Measurements from ENCODE around the gene DUSP23. TPM values are rescaled to one million over a fixed set of nuclear protein-coding genes. Genes with fewer than 3 reads are reported as not detected.

DUSP23 gene
- total RNA-seq, 1 donor = 15.9 TPM

DNA sequence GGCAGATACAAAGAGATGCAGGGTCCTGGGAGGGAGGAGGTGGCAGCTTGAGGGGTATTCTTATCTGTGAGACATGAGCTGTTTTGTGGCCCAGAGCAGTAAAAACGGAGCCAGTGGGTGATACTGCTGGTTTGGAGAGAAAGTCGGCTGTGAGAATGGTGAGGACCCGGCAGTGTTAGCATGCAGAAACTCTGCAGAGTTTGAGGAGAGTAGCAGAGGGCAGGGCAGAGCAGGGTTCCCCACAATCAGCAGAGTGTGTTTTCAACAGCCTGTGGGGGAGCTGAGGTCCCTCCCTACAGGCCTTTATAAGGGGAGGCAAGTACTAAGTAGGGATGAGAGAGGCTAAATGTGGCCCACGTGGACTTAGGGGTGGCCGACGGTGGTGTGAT, 46.3 kb downstream of the DUSP23 start:
- DNase-seq (ENCODE audit: insufficient read length, low spot score, missing footprints) = no peak
- Histone ChIP-seq H4K20me1 (ENCODE audit: insufficient read depth, low read length) (no peaks in the 10 kb centered on the region), H3K9me3 (ENCODE audit: low read depth, low read length) (no peaks in the 10 kb centered on the region), H3K27me3 (ENCODE audit: insufficient read depth, low read length) (peaks cover 17% of the 10 kb centered on the region), H2AFZ (ENCODE audit: low read length) (no peak overlapping the region), H3K36me3 (ENCODE audit: insufficient read depth, low read length) (no peaks in the 10 kb centered on the region), H3K4me2 (ENCODE audit: insufficient read depth, low read length) (no peak overlapping the region), H3K79me2 (ENCODE audit: insufficient read depth, low read length) (no peaks in the 10 kb centered on the region), H3K27ac (ENCODE audit: low read depth, low read length) (no peak overlapping the region), H3K4me1 (ENCODE audit: insufficient read depth, low read length) (peaks cover 6% of the 10 kb centered on the region), H3K4me3 (ENCODE audit: insufficient read depth, low read length) (no peak overlapping the region)
- TF ChIP-seq CTCF (IDR thresholded peaks at IDR 0.05; ENCODE audit: extremely low read depth, low read depth, low read length) = no peak

GRCh38 chr1:159827549-159827948, 46.8 kb downstream of the DUSP23 start:
- no peak overlapping the region for H2AFZ ChIP-seq (ENCODE audit: low read length)
- H3K4me2 ChIP-seq (ENCODE audit: insufficient read depth, low read length) = no peak overlapping the region
- peaks cover 14% of the 10 kb centered on the region for H3K27me3 ChIP-seq (ENCODE audit: insufficient read depth, low read length)
- no peak for DNase-seq (ENCODE audit: insufficient read length, low spot score, missing footprints)
- no peaks in the 10 kb centered on the region for H3K9me3 ChIP-seq (ENCODE audit: low read depth, low read length)
- H3K4me1 ChIP-seq (ENCODE audit: insufficient read depth, low read length) = peaks cover 6% of the 10 kb centered on the region
- H3K27ac ChIP-seq (ENCODE audit: low read depth, low read length) = no peak overlapping the region
- TF ChIP-seq CTCF (IDR thresholded peaks at IDR 0.05; ENCODE audit: extremely low read depth, low read depth, low read length) = no peak
- H3K79me2 ChIP-seq (ENCODE audit: insufficient read depth, low read length) = no peaks in the 10 kb centered on the region
- no peak overlapping the region for H3K4me3 ChIP-seq (ENCODE audit: insufficient read depth, low read length)
- no peaks in the 10 kb centered on the region for H3K36me3 ChIP-seq (ENCODE audit: insufficient read depth, low read length)
- no peaks in the 10 kb centered on the region for H4K20me1 ChIP-seq (ENCODE audit: insufficient read depth, low read length)

DNA sequence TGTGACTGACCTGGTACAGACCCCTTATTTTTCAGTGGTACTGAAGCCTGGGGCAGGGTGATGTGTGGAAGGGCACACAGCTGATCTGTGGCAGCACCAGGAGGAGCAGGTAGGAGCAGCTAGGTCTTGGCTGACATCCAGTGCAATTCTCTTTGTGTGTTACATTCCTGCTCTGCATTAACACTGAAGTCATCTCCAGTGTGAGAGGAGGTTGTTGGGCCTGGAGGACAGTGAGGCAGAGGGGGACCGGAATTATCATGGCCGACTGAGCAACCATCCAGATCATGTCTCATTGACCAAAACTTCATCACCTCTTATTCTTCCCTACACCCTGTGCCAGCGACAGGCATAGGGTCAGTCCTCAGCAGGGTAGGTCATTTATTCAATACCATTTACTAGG, 47.4 kb downstream of the DUSP23 start:
- H3K4me1 ChIP-seq (ENCODE audit: insufficient read depth, low read length) = peaks cover 6% of the 10 kb centered on the region
- no peak overlapping the region for H3K4me2 ChIP-seq (ENCODE audit: insufficient read depth, low read length)
- TF ChIP-seq CTCF (IDR thresholded peaks at IDR 0.05; ENCODE audit: extremely low read depth, low read depth, low read length) = no peak
- no peaks in the 10 kb centered on the region for H3K9me3 ChIP-seq (ENCODE audit: low read depth, low read length)
- H3K36me3 ChIP-seq (ENCODE audit: insufficient read depth, low read length) = no peaks in the 10 kb centered on the region
- no peak overlapping the region for H3K4me3 ChIP-seq (ENCODE audit: insufficient read depth, low read length)
- no peaks in the 10 kb centered on the region for H3K79me2 ChIP-seq (ENCODE audit: insufficient read depth, low read length)
- H2AFZ ChIP-seq (ENCODE audit: low read length) = no peak overlapping the region
- no peak for DNase-seq (ENCODE audit: insufficient read length, low spot score, missing footprints)
- no peaks in the 10 kb centered on the region for H4K20me1 ChIP-seq (ENCODE audit: insufficient read depth, low read length)
- H3K27ac ChIP-seq (ENCODE audit: low read depth, low read length) = no peak overlapping the region
- peaks cover 8% of the 10 kb centered on the region for H3K27me3 ChIP-seq (ENCODE audit: insufficient read depth, low read length)

DNA sequence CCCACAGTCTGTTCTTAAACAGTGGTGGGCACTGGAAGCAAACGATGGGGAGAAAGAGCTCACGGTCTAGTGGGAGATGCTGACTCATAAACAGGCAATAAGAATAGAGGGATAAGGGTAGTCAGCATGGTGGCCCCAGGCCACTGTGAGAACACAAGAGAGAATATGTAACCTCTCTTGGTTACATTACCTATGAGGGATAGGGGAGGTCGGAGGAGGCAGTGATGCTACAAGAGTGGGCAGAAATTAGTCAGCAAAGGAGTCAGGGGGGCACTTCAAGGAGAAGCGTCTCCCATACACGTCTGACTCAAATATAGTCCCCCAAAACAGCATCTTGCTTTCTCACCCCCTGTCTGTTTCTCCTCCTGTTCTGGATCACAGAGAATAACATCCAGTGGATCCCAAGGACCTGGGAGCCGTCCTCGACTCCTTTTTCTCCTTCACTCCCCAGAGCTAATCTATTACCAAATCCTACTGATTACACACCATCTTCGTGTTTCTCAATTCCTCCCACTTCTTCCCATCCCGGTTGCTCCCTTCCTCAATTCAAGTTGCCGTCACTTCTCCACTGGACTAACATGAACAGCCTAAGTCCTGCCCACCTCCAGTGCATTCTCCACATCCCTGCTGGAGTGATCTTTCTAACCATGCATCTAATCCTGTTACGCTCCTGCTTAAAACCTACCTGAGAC, 48.0 kb downstream of the DUSP23 start:
- Histone ChIP-seq H3K4me3 (ENCODE audit: insufficient read depth, low read length) (no peak overlapping the region), H3K27ac (ENCODE audit: low read depth, low read length) (no peak overlapping the region), H4K20me1 (ENCODE audit: insufficient read depth, low read length) (no peaks in the 10 kb centered on the region), H3K4me1 (ENCODE audit: insufficient read depth, low read length) (peaks cover 6% of the 10 kb centered on the region), H2AFZ (ENCODE audit: low read length) (no peak overlapping the region), H3K36me3 (ENCODE audit: insufficient read depth, low read length) (no peaks in the 10 kb centered on the region), H3K4me2 (ENCODE audit: insufficient read depth, low read length) (no peak overlapping the region), H3K27me3 (ENCODE audit: insufficient read depth, low read length) (peaks cover 4% of the 10 kb centered on the region), H3K79me2 (ENCODE audit: insufficient read depth, low read length) (no peaks in the 10 kb centered on the region), H3K9me3 (ENCODE audit: low read depth, low read length) (no peaks in the 10 kb centered on the region)
- DNase-seq (ENCODE audit: insufficient read length, low spot score, missing footprints) = no peak
- no peak for TF ChIP-seq CTCF (IDR thresholded peaks at IDR 0.05; ENCODE audit: extremely low read depth, low read depth, low read length)
